OCI-LY7 (cell line): ENCODE measurements around the gene SERPINA4. TPM values are rescaled to one million over a fixed set of nuclear protein-coding genes. Genes with fewer than 3 reads are reported as not detected.

Source experiments
- BruUV-seq: library from RNA; stranded (reverse); fragments of 400-500 nt; replicated peaks from 2 replicates; lab custom pipeline; 2021; lab: Mats Ljungman, UMichigan
- CTCF ChIA-PET: fragments of 300-600 bp; sonication (Branson Sonifier 250); formaldehyde crosslinking; loops from one replicate; lab custom pipeline; 2022; ENCODE audit warnings: antibody characterized with exemption; ENCODE audit not compliant: unreplicated experiment; lab: Charles Lee
- POLR2A ChIA-PET: fragments of 300-600 bp; sonication (Branson Sonifier 250); formaldehyde crosslinking; loops from one replicate; lab custom pipeline; 2022; ENCODE audit warnings: antibody characterized with exemption; lab: Charles Lee
- DNase-seq: peaks from one replicate; pipeline ENCODE4 v3.0.0-alpha.2; 2015; ENCODE audit warnings: low spot score
- H2AFZ ChIP-seq: fragments of 200-600 bp; sonication (generic), shearing (Covaris generic); 2 replicates; pipeline ENCODE4 v1.6.1; 2014; ENCODE audit warnings: mild to moderate bottlenecking, antibody characterized with exemption, low read length, moderate library complexity
- H3K27ac ChIP-seq: fragments of 200-600 bp; sonication (generic); 2 replicates; pipeline ENCODE4 v1.5.1; 2014; ENCODE audit warnings: mixed run types, low read depth, mild to moderate bottlenecking, moderate library complexity, low read length, inconsistent platforms; ENCODE audit not compliant: poor library complexity, severe bottlenecking
- H3K36me3 ChIP-seq: fragments of 200-600 bp; sonication (generic); 2 replicates; pipeline ENCODE4 v1.6.1; 2014; ENCODE audit warnings: mild to moderate bottlenecking, antibody characterized with exemption, low read length, moderate library complexity, mixed read lengths; ENCODE audit not compliant: insufficient read depth
- H3K4me1 ChIP-seq: fragments of 200-600 bp; sonication (generic); 2 replicates; pipeline ENCODE4 v1.5.1; 2014; ENCODE audit warnings: mild to moderate bottlenecking, low read length; ENCODE audit not compliant: insufficient read depth, poor library complexity, severe bottlenecking
- H3K4me2 ChIP-seq: fragments of 200-600 bp; sonication (generic); 2 replicates; pipeline ENCODE4 v1.6.1; 2014; ENCODE audit warnings: mild to moderate bottlenecking, low read length
- H3K4me3 ChIP-seq: fragments of 200-600 bp; sonication (generic); 2 replicates; pipeline ENCODE4 v1.5.1; 2014; ENCODE audit warnings: mild to moderate bottlenecking, low read depth, low read length; ENCODE audit not compliant: poor library complexity, severe bottlenecking
- H3K79me2 ChIP-seq: fragments of 200-600 bp; sonication (generic); 2 replicates; pipeline ENCODE4 v1.6.1; 2016; ENCODE audit warnings: low read depth, mild to moderate bottlenecking, low read length, moderate library complexity, mixed read lengths; ENCODE audit not compliant: insufficient read depth
- H3K9me2 ChIP-seq: fragments of 200-600 bp; sonication (generic); 2 replicates; pipeline ENCODE4 v1.6.1; 2016; ENCODE audit warnings: mild to moderate bottlenecking, low read length, mixed read lengths; ENCODE audit not compliant: insufficient read depth
- H3K9me3 ChIP-seq: fragments of 200-600 bp; sonication (generic); 2 replicates; pipeline ENCODE4 v1.6.1; 2014; ENCODE audit warnings: mild to moderate bottlenecking, mixed run types, low read length, mixed read lengths
- H4K20me1 ChIP-seq: fragments of 200-600 bp; sonication (generic); 2 replicates; pipeline ENCODE4 v1.6.1; 2014; ENCODE audit warnings: mild to moderate bottlenecking, antibody characterized with exemption, low read length, moderate library complexity, mixed read lengths; ENCODE audit not compliant: insufficient read depth
- CTCF ChIP-seq: fragments of 200-600 bp; sonication (generic); conservative IDR thresholded peaks from 2 replicates; pipeline ENCODE4 v1.5.1; 2014; ENCODE audit warnings: mild to moderate bottlenecking, antibody characterized with exemption, low read length, moderate library complexity, mixed read lengths
- EZH2phosphoT487 ChIP-seq: fragments of 200-600 bp; sonication (generic); IDR thresholded peaks from 2 replicates; pipeline ENCODE4 v1.6.1; 2018; ENCODE audit warnings: low read depth, borderline replicate concordance, mild to moderate bottlenecking, mixed run types, antibody characterized with exemption, low read length, moderate library complexity, mixed read lengths
- intact Hi-C: fragments of 100-400 bp; cut with micrococcal nuclease; formaldehyde crosslinking; loops from one replicate; pipeline ENCODE4 v1.10.0; 2022; ENCODE audit not compliant: unreplicated experiment
- total RNA-seq, 2 experiments: library from RNA; depleted of rRNA in 1 of 2; stranded (reverse); fragments of >200 nt in 1 of 2; shearing (Covaris generic) in 1 of 2; gene quantifications; 2 replicates each; pipeline ENCODE4 v1.2.3, GENCODE V29; 2014 to 2022

SERPINA4 gene
- total RNA-seq, 2 experiments from 2014 or later = not detected

GRCh38 chr14:94547151-94547680, 14.0 kb upstream of the SERPINA4 start:
- intact Hi-C loops = no loop called here
- TF ChIP-seq EZH2phosphoT487 (no peak), CTCF (no peak)
- no peak overlapping the region for H3K4me3 ChIP-seq
- no peaks in the 10 kb centered on the region for H3K9me3 ChIP-seq
- H4K20me1 ChIP-seq = no peaks in the 10 kb centered on the region
- POLR2A ChIA-PET = no interaction called here
- H3K9me2 ChIP-seq = no peaks in the 10 kb centered on the region
- no peak overlapping the region for H3K4me2 ChIP-seq
- H3K36me3 ChIP-seq = no peaks in the 10 kb centered on the region
- H2AFZ ChIP-seq = no peak overlapping the region
- no peak for DNase-seq
- BruUV-seq = no TSS peak
- H3K4me1 ChIP-seq = no peaks in the 10 kb centered on the region
- CTCF ChIA-PET = no interaction called here
- H3K79me2 ChIP-seq = no peaks in the 10 kb centered on the region
- no peak overlapping the region for H3K27ac ChIP-seq

- Histone ChIP-seq H2AFZ (no peak overlapping the region), H3K4me2 (no peak overlapping the region), H3K4me3 (no peak overlapping the region), H3K9me3 (no peaks in the 10 kb centered on the region), H4K20me1 (no peaks in the 10 kb centered on the region), H3K27ac (no peak overlapping the region), H3K79me2 (no peaks in the 10 kb centered on the region), H3K4me1 (no peaks in the 10 kb centered on the region), H3K36me3 (no peaks in the 10 kb centered on the region), H3K9me2 (no peaks in the 10 kb centered on the region)
- TF ChIP-seq EZH2phosphoT487 (no peak), CTCF (no peak)
- ChIA-PET POLR2A (no interaction called here), CTCF (no interaction called here)
- no peak for DNase-seq
- BruUV-seq = no TSS peak
- intact Hi-C loops = no loop called here
Measured at GRCh38 chr14:94547726-94548125, 13.5 kb upstream of the SERPINA4 start.

GRCh38 chr14:94548131-94548998, 12.9 kb upstream of the SERPINA4 start:
- ChIA-PET POLR2A (no interaction called here), CTCF (interaction anchor here (1.1 to 1.6 kb wide), 2 partner anchors 9 to 50 kb away, joined by 3 to 5 read pairs; no protein-coding TSS in a partner anchor)
- Histone ChIP-seq H3K4me3 (no peak overlapping the region), H3K79me2 (no peaks in the 10 kb centered on the region), H3K9me2 (no peaks in the 10 kb centered on the region), H3K4me1 (no peaks in the 10 kb centered on the region), H2AFZ (no peak overlapping the region), H3K9me3 (no peaks in the 10 kb centered on the region), H3K36me3 (no peaks in the 10 kb centered on the region), H4K20me1 (no peaks in the 10 kb centered on the region), H3K27ac (no peak overlapping the region), H3K4me2 (no peak overlapping the region)
- TF ChIP-seq CTCF = no peak
- no peak for TF ChIP-seq EZH2phosphoT487
- intact Hi-C loops = no loop called here
- no TSS peak for BruUV-seq
- DNase-seq = no peak
